Caco-2 (cell line): ENCODE data around the gene BFAR. TPM values are rescaled to one million over a fixed set of nuclear protein-coding genes. Genes with fewer than 3 reads are reported as not detected.

Source experiments
- Bru-seq: library from RNA; stranded (reverse); fragments of 400-500 nt; gene quantifications from one replicate; lab custom pipeline; 2021; lab: Mats Ljungman, UMichigan
- BruChase-seq, 2 experiments: library from RNA; stranded (reverse); fragments of 400-500 nt; gene quantifications; one replicate each; lab custom pipeline; 2021; lab: Mats Ljungman, UMichigan
- BruUV-seq: library from RNA; stranded (reverse); fragments of 400-500 nt; replicated peaks from 2 replicates; lab custom pipeline; 2021; lab: Mats Ljungman, UMichigan
- CTCF ChIA-PET: fragments of 300-600 bp; sonication (Branson Sonifier 250); formaldehyde crosslinking; loops from one replicate; lab custom pipeline; 2022; ENCODE audit warnings: antibody characterized with exemption; lab: Charles Lee
- POLR2A ChIA-PET: fragments of 300-600 bp; sonication (Branson Sonifier 250); formaldehyde crosslinking; loops from one replicate; lab custom pipeline; 2022; ENCODE audit warnings: antibody characterized with exemption; lab: Charles Lee
- DNase-seq, 2 experiments: peaks; one replicate each; pipeline versions ENCODE4 v3.0.0 to v3.0.0-alpha.2; 2020 to 2022
- H3K27me3 ChIP-seq: replicated peaks from 2 replicates; pipeline ENCODE4 v1.6.0; 2011; ENCODE audit warnings: low read length; ENCODE audit not compliant: control insufficient read depth, insufficient read depth
- H3K36me3 ChIP-seq: 2 replicates; pipeline ENCODE4 v1.5.1; 2011; ENCODE audit warnings: low read length; ENCODE audit not compliant: control insufficient read depth, insufficient read depth
- H3K4me1 ChIP-seq: fragments of 250-450 bp; sonication (Bioruptor Pico); 2 replicates; pipeline ENCODE4 v1.5.1; 2020; ENCODE audit warnings: mild to moderate bottlenecking
- H3K4me3 ChIP-seq: 2 replicates; pipeline ENCODE4 v1.5.1; 2011; ENCODE audit warnings: low read depth, mild to moderate bottlenecking, control low read depth, low read length
- H3K9me3 ChIP-seq: fragments of 250-450 bp; sonication (Bioruptor Pico); 2 replicates; pipeline ENCODE4 v1.5.1; 2020; ENCODE audit warnings: mild to moderate bottlenecking, moderate library complexity
- H3K27ac Mint-ChIP-seq: one replicate; pipeline ENCODE4 v1.8.0; 2022; ENCODE audit warnings: mixed read lengths; ENCODE audit not compliant: unreplicated experiment
- H3K27me3 Mint-ChIP-seq: one replicate; pipeline ENCODE4 v1.8.0; 2022; ENCODE audit warnings: mixed read lengths; ENCODE audit not compliant: insufficient read depth, unreplicated experiment
- H3K36me3 Mint-ChIP-seq: one replicate; pipeline ENCODE4 v1.8.0; 2022; ENCODE audit warnings: mild to moderate bottlenecking, mixed read lengths; ENCODE audit not compliant: insufficient read depth, unreplicated experiment
- H3K4me1 Mint-ChIP-seq: one replicate; pipeline ENCODE4 v1.8.0; 2022; ENCODE audit warnings: low read depth, mixed read lengths; ENCODE audit not compliant: unreplicated experiment
- H3K4me3 Mint-ChIP-seq: one replicate; pipeline ENCODE4 v1.8.0; 2022; ENCODE audit warnings: mild to moderate bottlenecking, moderate library complexity, mixed read lengths; ENCODE audit not compliant: unreplicated experiment
- H3K9me3 Mint-ChIP-seq: one replicate; pipeline ENCODE4 v1.8.0; 2022; ENCODE audit warnings: mixed read lengths; ENCODE audit not compliant: unreplicated experiment
- CTCF ChIP-seq, 2 experiments: fragments of 200-600 bp in 1 of 2; IDR thresholded peaks; 1 replicate in 1 of 2; 2 replicates in 1 of 2; pipeline versions ENCODE4 v1.5.1 to v1.8.0; 2011 to 2022; ENCODE audit warnings: antibody characterized with exemption in 1 of 2, control low read depth in 1 of 2, inconsistent platforms in 1 of 2, low read depth in 1 of 2, low read length in 1 of 2, mild to moderate bottlenecking in 1 of 2, moderate library complexity in 1 of 2; ENCODE audit not compliant: insufficient read depth in 1 of 2, severe bottlenecking in 1 of 2, unreplicated experiment in 1 of 2
- intact Hi-C: fragments of 100-400 bp; cut with micrococcal nuclease; formaldehyde crosslinking; loops from one replicate; pipeline ENCODE4 v1.10.0; 2022; ENCODE audit not compliant: unreplicated experiment
- long read RNA-seq: library from polyadenylated mRNA; stranded (forward); transcript quantifications from one replicate; pipeline ENCODE4 v2.0.0, GENCODE V29; 2022
- total RNA-seq: library from RNA; stranded (reverse); gene quantifications from 2 replicates; pipeline ENCODE4 v1.2.3, GENCODE V29; 2022

Gene BFAR, protein sequence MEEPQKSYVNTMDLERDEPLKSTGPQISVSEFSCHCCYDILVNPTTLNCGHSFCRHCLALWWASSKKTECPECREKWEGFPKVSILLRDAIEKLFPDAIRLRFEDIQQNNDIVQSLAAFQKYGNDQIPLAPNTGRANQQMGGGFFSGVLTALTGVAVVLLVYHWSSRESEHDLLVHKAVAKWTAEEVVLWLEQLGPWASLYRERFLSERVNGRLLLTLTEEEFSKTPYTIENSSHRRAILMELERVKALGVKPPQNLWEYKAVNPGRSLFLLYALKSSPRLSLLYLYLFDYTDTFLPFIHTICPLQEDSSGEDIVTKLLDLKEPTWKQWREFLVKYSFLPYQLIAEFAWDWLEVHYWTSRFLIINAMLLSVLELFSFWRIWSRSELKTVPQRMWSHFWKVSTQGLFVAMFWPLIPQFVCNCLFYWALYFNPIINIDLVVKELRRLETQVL
- total RNA-seq (41.3 and 42.7 TPM in 2 replicates), Bru-seq, nascent RNA (percentile 70 among the genes with signal in this experiment), BruChase-seq, experiment 1, labeled RNA remaining after a 2-hour chase (percentile 77 among the genes with signal in this experiment), BruChase-seq, experiment 2, labeled RNA remaining after a 6-hour chase (percentile 76 among the genes with signal in this experiment)
- long read RNA-seq, transcript BFAR-201 (8 exons, 3,039 nt) = major isoform, 23 of 37 reads
- long read RNA-seq, transcript BFAR-203 (4 exons, 1,414 nt) = minor isoform, 6 of 37 reads
- long read RNA-seq, partial matches to known transcripts = 1 of 37 reads
- long read RNA-seq, other reads (novel, unspliced or antisense) = 7 of 37 reads

- Mint-ChIP-seq H3K36me3 (peaks cover 12% of the 10 kb centered on the region), H3K4me3 (peak within 1 kb of the TSS; percentile 93), H3K27me3 (no peaks in the 10 kb centered on the region), H3K4me1 (peaks cover 15% of the 10 kb centered on the region), H3K27ac (peak within 1 kb of the TSS; percentile 95), H3K9me3 (no peaks in the 10 kb centered on the region)
- BruUV-seq = TSS peak; percentile 46
- ChIA-PET POLR2A (no interaction called here), CTCF (no interaction called here)
- Histone ChIP-seq H3K4me3 (peak within 1 kb of the TSS; percentile 95), H3K9me3 (no peaks in the 10 kb centered on the region), H3K27me3 (no peaks in the 10 kb centered on the region; the same call in 1 of the 2 replicates), H3K36me3 (no peaks in the 10 kb centered on the region; the same call in 1 of the 2 replicates), H3K4me1 (peaks cover 35% of the 10 kb centered on the region)
- TF ChIP-seq CTCF (IDR thresholded peaks at IDR 0.05; ENCODE audit: insufficient read depth in 1 of 2, low read depth in 1 of 2, low read length in 1 of 2, severe bottlenecking in 1 of 2, unreplicated experiment in 1 of 2) = no peak
- intact Hi-C loops = no loop called here
- peak; percentile 97 to 98 for DNase-seq
These were observed at the start of gene BFAR for GRCh38 chr16:14632693-14633569. Gene BFAR (plus strand): TSS chr16:14632951. CDS start chr16:14644347, 11,396 bp downstream.

DNA sequence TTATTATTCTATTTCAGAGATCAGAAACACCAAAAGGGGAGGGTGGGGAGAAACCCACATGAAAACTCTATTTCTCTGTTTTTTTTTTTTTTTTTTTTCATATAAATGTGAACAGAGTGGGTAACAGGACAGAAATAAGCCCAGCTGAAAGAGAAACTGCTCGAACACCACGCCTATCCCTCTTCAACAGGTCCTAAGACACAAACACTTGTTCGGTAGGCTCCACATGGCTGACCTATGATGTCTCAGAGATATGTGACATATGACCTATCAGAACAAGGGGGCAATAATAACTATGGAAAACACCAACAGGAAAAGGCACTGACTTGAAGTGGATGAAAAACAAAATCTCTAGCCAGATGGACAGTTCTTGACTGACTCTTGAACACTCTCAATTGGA, 47.5 kb upstream of the BFAR start:
- H3K9me3 Mint-ChIP-seq = no peaks in the 10 kb centered on the region
- H3K27ac Mint-ChIP-seq = no peak overlapping the region
- no peak for TF ChIP-seq CTCF (IDR thresholded peaks at IDR 0.05; ENCODE audit: insufficient read depth in 1 of 2, low read depth in 1 of 2, low read length in 1 of 2, severe bottlenecking in 1 of 2, unreplicated experiment in 1 of 2)
- Histone ChIP-seq H3K36me3 (no peaks in the 10 kb centered on the region), H3K9me3 (no peaks in the 10 kb centered on the region), H3K4me1 (no peaks in the 10 kb centered on the region), H3K27me3 (no peaks in the 10 kb centered on the region), H3K4me3 (no peak overlapping the region)
- CTCF ChIA-PET = no interaction called here
- POLR2A ChIA-PET = no interaction called here
- intact Hi-C loops = no loop called here
- H3K4me3 Mint-ChIP-seq = no peak overlapping the region
- H3K4me1 Mint-ChIP-seq = no peaks in the 10 kb centered on the region
- H3K27me3 Mint-ChIP-seq = no peaks in the 10 kb centered on the region
- H3K36me3 Mint-ChIP-seq = peaks cover 37% of the 10 kb centered on the region
- BruUV-seq = no TSS peak
- no peak for DNase-seq
